Right atrium auricular region (tissue), 2 donors: ENCODE measurements around the gene XIST. TPM values are rescaled to one million over a fixed set of nuclear protein-coding genes. Genes with fewer than 3 reads are reported as not detected.

Experiments
- DNase-seq: peaks from one replicate; pipeline ENCODE4 v3.0.0-alpha.2; 2019; ENCODE audit warnings: low spot score
- H3K27ac ChIP-seq, 2 donors: fragments of 200-600 bp; sonication (generic); 1 replicate in 1 of 2; 2 replicates in 1 of 2; pipeline ENCODE4 v1.5.1; 2016 to 2019
- H3K27me3 ChIP-seq, 2 donors: fragments of 200-600 bp; sonication (generic); one replicate each; pipeline versions ENCODE4 v1.5.1 to v1.6.0; 2017 to 2019
- H3K36me3 ChIP-seq: fragments of 200-600 bp; sonication (generic); one replicate; pipeline ENCODE4 v1.5.1; 2016
- H3K4me1 ChIP-seq, 2 donors: fragments of 200-600 bp; sonication (generic); one replicate each; pipeline versions ENCODE4 v1.5.1 to v1.6.0; 2017 to 2019
- H3K4me3 ChIP-seq, 2 donors: fragments of 200-600 bp; sonication (generic); 1 replicate in 1 of 2; 2 replicates in 1 of 2; pipeline ENCODE4 v1.5.1; 2017 to 2019; ENCODE audit warnings: mild to moderate bottlenecking in 1 of 2, moderate library complexity in 1 of 2
- H3K9me3 ChIP-seq, 2 donors: fragments of 200-600 bp; sonication (generic); one replicate each; pipeline ENCODE4 v1.5.1; 2019
- total RNA-seq, 2 donors: library from RNA; depleted of rRNA; stranded (reverse); fragments of >200 nt; gene quantifications; one replicate each; pipeline ENCODE4 v1.1.0, GENCODE V29; 2016
- TF ChIP-seq, protein P1 (sequence below), 2 donors: fragments of 200-600 bp; sonication (generic); IDR thresholded peaks; one replicate each; pipeline ENCODE4 v1.5.1; 2019; ENCODE audit warnings: antibody characterized with exemption in 2 of 2

The XIST gene
- total RNA-seq, 2 donors from 2014 or later: 73.0 to 81.0 TPM

DNA sequence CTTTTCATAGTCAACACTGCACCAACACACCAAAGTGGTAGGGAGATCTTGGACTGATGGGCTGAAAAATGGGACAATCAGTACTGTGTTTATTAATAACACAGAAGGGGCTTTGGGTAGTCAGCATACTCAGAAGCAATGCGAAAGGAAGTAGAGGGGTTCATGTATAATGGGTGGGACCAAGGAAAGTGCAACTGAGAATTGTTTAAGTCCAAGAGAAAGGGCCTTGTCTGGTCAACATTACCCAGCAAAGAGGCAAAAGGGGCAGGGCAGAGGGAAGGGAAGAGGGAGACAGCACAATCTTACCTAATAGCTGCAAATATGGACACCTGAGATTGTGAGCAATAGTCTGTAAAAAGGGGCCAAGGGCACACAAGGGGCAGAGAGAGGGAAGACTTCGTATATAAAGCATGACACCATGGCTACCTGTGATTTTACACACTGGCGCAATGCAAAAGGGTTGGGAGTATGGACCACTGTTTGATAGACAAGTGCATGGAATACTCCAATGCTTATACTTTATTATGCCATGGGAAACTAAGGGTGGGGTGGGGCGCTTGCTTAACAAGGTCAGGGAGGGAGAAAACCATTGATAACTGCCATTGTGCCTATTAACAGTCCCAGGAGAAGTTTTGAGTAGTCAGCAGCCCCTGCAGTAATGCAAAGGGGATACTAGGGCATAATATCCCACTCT, 9.8 kb downstream of the XIST start:
- no peaks in the 10 kb centered on the region for H3K27me3 ChIP-seq
- H3K4me1 ChIP-seq: peaks cover 0 to 68% of the 10 kb centered on the region in 2 donors
- H3K4me3 ChIP-seq: no peak overlapping the region
- DNase-seq: no peak
- no peaks in the 10 kb centered on the region for H3K36me3 ChIP-seq
- no peaks in the 10 kb centered on the region for H3K9me3 ChIP-seq
- H3K27ac ChIP-seq: no peak overlapping the region
- TF ChIP-seq, protein P1, sequence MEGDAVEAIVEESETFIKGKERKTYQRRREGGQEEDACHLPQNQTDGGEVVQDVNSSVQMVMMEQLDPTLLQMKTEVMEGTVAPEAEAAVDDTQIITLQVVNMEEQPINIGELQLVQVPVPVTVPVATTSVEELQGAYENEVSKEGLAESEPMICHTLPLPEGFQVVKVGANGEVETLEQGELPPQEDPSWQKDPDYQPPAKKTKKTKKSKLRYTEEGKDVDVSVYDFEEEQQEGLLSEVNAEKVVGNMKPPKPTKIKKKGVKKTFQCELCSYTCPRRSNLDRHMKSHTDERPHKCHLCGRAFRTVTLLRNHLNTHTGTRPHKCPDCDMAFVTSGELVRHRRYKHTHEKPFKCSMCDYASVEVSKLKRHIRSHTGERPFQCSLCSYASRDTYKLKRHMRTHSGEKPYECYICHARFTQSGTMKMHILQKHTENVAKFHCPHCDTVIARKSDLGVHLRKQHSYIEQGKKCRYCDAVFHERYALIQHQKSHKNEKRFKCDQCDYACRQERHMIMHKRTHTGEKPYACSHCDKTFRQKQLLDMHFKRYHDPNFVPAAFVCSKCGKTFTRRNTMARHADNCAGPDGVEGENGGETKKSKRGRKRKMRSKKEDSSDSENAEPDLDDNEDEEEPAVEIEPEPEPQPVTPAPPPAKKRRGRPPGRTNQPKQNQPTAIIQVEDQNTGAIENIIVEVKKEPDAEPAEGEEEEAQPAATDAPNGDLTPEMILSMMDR (IDR thresholded peaks at IDR 0.05): no peak

DNA sequence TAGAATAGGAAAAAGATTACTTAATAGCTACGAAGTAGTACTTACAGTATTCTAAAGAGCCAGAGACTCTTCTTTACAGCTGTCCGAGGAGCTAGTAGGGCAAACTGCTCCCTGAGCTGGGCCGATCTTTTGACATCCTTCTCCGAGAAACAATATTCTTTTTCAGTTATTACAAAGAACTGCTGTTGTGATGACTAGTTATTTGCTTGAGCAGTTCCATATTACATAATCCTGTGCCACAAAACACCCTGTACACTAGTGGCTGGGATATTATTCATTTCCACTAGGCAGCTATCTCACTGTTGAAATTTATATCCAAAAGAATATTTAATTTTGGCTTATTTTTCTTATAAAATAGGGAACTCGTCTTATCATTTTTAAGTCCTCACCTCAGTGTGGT, 11.2 kb downstream of the XIST start:
- Histone ChIP-seq H3K4me3 (peak overlapping the region in 1 of 2 donors; percentile 1), H3K36me3 (no peaks in the 10 kb centered on the region), H3K9me3 (no peaks in the 10 kb centered on the region), H3K27me3 (no peaks in the 10 kb centered on the region), H3K27ac (no peak overlapping the region), H3K4me1 (peaks cover 0 to 65% of the 10 kb centered on the region in 2 donors)
- no peak for DNase-seq
- TF ChIP-seq, protein P1 (IDR thresholded peaks at IDR 0.05): no peak

DNA sequence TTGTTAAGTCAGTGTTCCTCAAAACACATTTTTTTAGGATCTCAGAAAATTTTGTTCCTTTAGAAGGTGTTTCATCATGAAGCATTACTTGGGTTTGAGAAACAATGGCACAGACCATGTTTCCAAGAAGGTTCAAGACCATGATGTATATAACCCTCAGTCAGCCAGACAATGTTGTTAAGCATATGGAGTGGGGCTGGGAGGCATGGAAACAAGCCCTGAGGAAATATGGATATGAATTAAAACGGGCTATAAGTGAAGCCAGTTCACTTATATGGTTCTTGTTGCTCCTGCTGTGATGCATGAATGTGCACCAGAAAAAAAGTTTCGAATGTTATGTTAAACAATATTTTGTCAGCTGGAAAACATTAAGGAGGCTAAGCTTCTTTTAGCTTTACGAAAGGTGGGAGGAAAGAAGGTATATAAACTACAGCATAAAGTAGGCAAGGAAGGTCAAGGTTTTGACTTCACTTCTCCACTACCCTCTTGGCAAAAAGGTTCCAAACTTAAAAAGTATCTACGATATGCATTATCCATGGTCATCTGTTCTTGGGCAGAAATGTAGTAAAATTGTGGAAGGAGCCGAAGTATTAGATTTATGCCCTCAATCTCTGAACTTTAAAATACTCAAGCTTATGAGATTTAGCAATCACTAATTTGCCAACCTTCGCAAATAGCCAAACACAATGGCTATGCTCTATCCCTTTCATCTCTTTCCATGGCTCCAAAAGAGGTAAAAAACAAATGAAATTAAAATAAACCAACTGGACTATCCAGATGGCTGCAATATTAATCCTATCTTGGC, 12.2 kb downstream of the XIST start:
- Histone ChIP-seq H3K27ac (no peak overlapping the region), H3K27me3 (no peaks in the 10 kb centered on the region), H3K36me3 (no peaks in the 10 kb centered on the region), H3K4me1 (peaks cover 0 to 55% of the 10 kb centered on the region in 2 donors), H3K4me3 (no peak overlapping the region), H3K9me3 (no peaks in the 10 kb centered on the region)
- DNase-seq: no peak
- TF ChIP-seq, protein P1 (IDR thresholded peaks at IDR 0.05): no peak

DNA sequence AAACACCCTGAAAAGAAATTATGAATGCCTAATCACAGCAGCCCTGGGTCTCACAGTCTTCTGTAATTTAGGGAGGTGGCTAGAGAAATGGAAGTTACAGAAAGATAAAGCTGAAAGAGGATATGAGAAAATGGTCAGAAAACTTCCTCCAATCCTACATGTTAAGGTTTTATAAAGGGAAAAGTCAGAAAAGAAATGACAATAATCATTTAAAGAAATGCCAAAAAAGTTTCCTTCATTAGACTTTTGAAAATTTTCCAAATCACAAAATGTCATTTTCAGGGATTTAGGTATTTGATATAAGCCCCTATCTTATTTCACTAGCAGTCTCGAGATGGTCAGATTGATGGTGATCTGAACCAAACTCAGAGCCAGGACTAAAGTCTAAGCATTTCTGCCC, 13.4 kb downstream of the XIST start:
- TF ChIP-seq, protein P1 (IDR thresholded peaks at IDR 0.05): no peak
- no peaks in the 10 kb centered on the region for H3K27me3 ChIP-seq
- no peak overlapping the region for H3K27ac ChIP-seq
- H3K4me1 ChIP-seq: peaks cover 0 to 43% of the 10 kb centered on the region in 2 donors
- H3K36me3 ChIP-seq: no peaks in the 10 kb centered on the region
- H3K4me3 ChIP-seq: no peak overlapping the region
- H3K9me3 ChIP-seq: no peaks in the 10 kb centered on the region
- DNase-seq: no peak

DNA sequence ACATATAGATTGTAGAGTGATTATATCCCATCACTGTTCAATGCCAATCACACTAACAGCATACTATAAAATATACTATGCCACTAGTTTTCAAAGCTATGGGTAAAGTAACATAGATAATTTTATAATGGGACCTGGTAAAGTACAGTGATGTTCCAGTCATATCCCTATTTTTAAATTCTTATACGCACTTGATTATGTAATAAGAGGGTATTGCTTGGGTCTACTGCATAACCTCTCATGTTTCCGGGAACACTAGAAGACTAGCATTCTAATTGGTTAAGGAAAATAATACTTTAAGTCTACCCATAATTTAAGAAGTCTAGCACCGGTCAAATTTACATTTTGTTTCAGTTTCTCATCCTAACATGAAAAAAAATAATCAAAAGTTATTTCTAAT, 14.4 kb downstream of the XIST start:
- no peak for DNase-seq
- H3K36me3 ChIP-seq: no peaks in the 10 kb centered on the region
- no peak overlapping the region for H3K4me3 ChIP-seq
- peaks cover 0 to 35% of the 10 kb centered on the region in 2 donors for H3K4me1 ChIP-seq
- TF ChIP-seq, protein P1 (IDR thresholded peaks at IDR 0.05): no peak
- H3K27me3 ChIP-seq: no peaks in the 10 kb centered on the region
- H3K27ac ChIP-seq: no peak overlapping the region
- no peaks in the 10 kb centered on the region for H3K9me3 ChIP-seq
